Right lobe of liver (tissue), 6 donors: Measurements from ENCODE around the gene GUCY2D. TPM values are rescaled to one million over a fixed set of nuclear protein-coding genes. Genes with fewer than 3 reads are reported as not detected.

ENCODE experiments used
- ATAC-seq, 4 donors: fragments of 200-7000 bp; cut with Tn5 transposase; one replicate each; pipeline ENCODE4 v1.9.1; 2020; ENCODE audit warnings: mild to moderate bottlenecking in 4 of 4, moderate library complexity in 4 of 4
- DNase-seq, 3 donors: peaks; one replicate each; pipeline ENCODE4 v3.0.0-alpha.2; 2020
- H3K27ac ChIP-seq, 3 donors: fragments of 200-600 bp; one replicate each; pipeline ENCODE4 v1.8.0; 2022
- H3K27me3 ChIP-seq, 2 donors: fragments of 200-600 bp; one replicate each; pipeline ENCODE4 v1.8.0; 2022
- H3K36me3 ChIP-seq, 4 donors: fragments of 200-600 bp; sonication (generic) in 1 of 4; one replicate each; pipeline versions ENCODE4 v1.5.1 to v1.8.0; 2017 to 2022; ENCODE audit warnings: control low read depth in 1 of 4
- H3K4me1 ChIP-seq, 4 donors: fragments of 200-600 bp; sonication (generic) in 1 of 4; one replicate each; pipeline versions ENCODE4 v1.5.1 to v1.8.0; 2017 to 2022; ENCODE audit warnings: control low read depth in 1 of 4
- H3K4me3 ChIP-seq, 3 donors: fragments of 200-600 bp; one replicate each; pipeline ENCODE4 v1.8.0; 2022
- H3K9me3 ChIP-seq, 4 donors: fragments of 200-600 bp; sonication (generic) in 1 of 4; one replicate each; pipeline versions ENCODE4 v1.5.1 to v1.8.0; 2017 to 2022; ENCODE audit warnings: control low read depth in 1 of 4
- CTCF ChIP-seq, 4 donors: fragments of 200-600 bp in 3 of 4; fragments of 450-650 bp in 1 of 4; IDR thresholded peaks; one replicate each; pipeline versions ENCODE4 v1.5.1 to v1.8.0; 2016 to 2022; ENCODE audit warnings: antibody characterized with exemption in 4 of 4, mild to moderate bottlenecking in 2 of 4
- POLR2A ChIP-seq: fragments of 450-650 bp; IDR thresholded peaks from one replicate; pipeline ENCODE4 v1.6.1; 2017; ENCODE audit warnings: antibody characterized with exemption, mild to moderate bottlenecking
- WGBS: methylation state at CpG from one replicate; pipeline ENCODE4 v1.1.6; 2018; ENCODE audit warnings: low coverage, low lambda C conversion rate; ENCODE audit not compliant: insufficient coverage; ENCODE audit errors: missing lambda C conversion rate; 5-methylcytosine and 5-hydroxymethylcytosine counted together
- intact Hi-C, 2 donors: fragments of 100-400 bp; cut with DNase I; formaldehyde crosslinking; loops; one replicate each; pipeline versions ENCODE4 v1.11.2 to v1.14.1; 2022
- total RNA-seq, 6 experiments: library from RNA; depleted of rRNA in 2 of 6; stranded (reverse); fragments of >200 nt in 2 of 6; fragmentation: NEBNext Ultra II Directional in 3 of 6; extraction: Animal tissue kit (Norgen Biotek cat#: 25700) in 3 of 6; gene quantifications; one replicate each; pipeline versions ENCODE4 v1.1.0 to v1.2.4, GENCODE V29; 2016 to 2023
- donor health status: DM: no; HTN: yes; CAD: no.
- donor health status: DM: no; HTN: no; CAD: no.
- donor health status: DM: no; HTN: no; CAD: no.
- donor health status: DM: no; HTN: yes; CAD: no.
- donor health status: DM: no; HTN: yes; CAD: no.

The GUCY2D gene
- total RNA-seq, 6 experiments from 2014 or later: 0.33 TPM; not detected in 5

GRCh38 chr17:7971651-7972050 is 30.8 kb upstream of the GUCY2D start:
- 58% methylated on average over 4 of the region's 4 CpGs for WGBS
- no peaks in the 10 kb centered on the region for H3K9me3 ChIP-seq
- ATAC-seq (no peak), DNase-seq (no peak)
- no peaks in the 10 kb centered on the region for H3K36me3 ChIP-seq
- H3K27me3 ChIP-seq: no peaks in the 10 kb centered on the region
- no peaks in the 10 kb centered on the region for H3K4me1 ChIP-seq
- no peak overlapping the region for H3K27ac ChIP-seq
- no peak overlapping the region for H3K4me3 ChIP-seq
- TF ChIP-seq POLR2A: no peak
- no peak for TF ChIP-seq CTCF (IDR thresholded peaks at IDR 0.05)
- intact Hi-C loops: no loop called here

- 83% methylated on average over 6 of the region's 8 CpGs for WGBS
- no peak overlapping the region for H3K27ac ChIP-seq
- no peak overlapping the region for H3K4me3 ChIP-seq
- ATAC-seq: no peak
- no peaks in the 10 kb centered on the region for H3K36me3 ChIP-seq
- intact Hi-C loops: no loop called here
- H3K27me3 ChIP-seq: no peaks in the 10 kb centered on the region
- H3K4me1 ChIP-seq: no peaks in the 10 kb centered on the region
- no peak for TF ChIP-seq CTCF (IDR thresholded peaks at IDR 0.05)
- no peak for TF ChIP-seq POLR2A
- DNase-seq: peak in 1 of 3 donors; percentile 29
- no peaks in the 10 kb centered on the region for H3K9me3 ChIP-seq
Measured at GRCh38 chr17:7972131-7972785, 30.2 kb upstream of the GUCY2D start.

GRCh38 chr17:7974638-7975131 is 27.7 kb upstream of the GUCY2D start:
- Histone ChIP-seq H3K27me3 (no peaks in the 10 kb centered on the region), H3K4me1 (no peaks in the 10 kb centered on the region), H3K27ac (no peak overlapping the region), H3K4me3 (no peak overlapping the region), H3K9me3 (no peaks in the 10 kb centered on the region), H3K36me3 (no peaks in the 10 kb centered on the region)
- ATAC-seq (no peak), DNase-seq (no peak)
- TF ChIP-seq CTCF (IDR thresholded peaks at IDR 0.05): no peak
- intact Hi-C loops: no loop called here

GRCh38 chr17:7977039-7977438 is 25.4 kb upstream of the GUCY2D start:
- H3K36me3 ChIP-seq: no peaks in the 10 kb centered on the region
- peak in 1 of 3 donors; percentile 31 for DNase-seq
- H3K9me3 ChIP-seq: no peaks in the 10 kb centered on the region
- no peak for ATAC-seq
- 72% methylated on average over 3 of the region's 4 CpGs for WGBS
- TF ChIP-seq CTCF (IDR thresholded peaks at IDR 0.05): no peak
- TF ChIP-seq POLR2A: no peak
- H3K27ac ChIP-seq: no peak overlapping the region
- intact Hi-C loops: no loop called here
- H3K27me3 ChIP-seq: no peaks in the 10 kb centered on the region
- no peak overlapping the region for H3K4me3 ChIP-seq
- no peaks in the 10 kb centered on the region for H3K4me1 ChIP-seq

GRCh38 chr17:7977805-7978204 is 24.6 kb upstream of the GUCY2D start:
- Histone ChIP-seq H3K36me3 (no peaks in the 10 kb centered on the region), H3K9me3 (no peaks in the 10 kb centered on the region), H3K4me3 (no peak overlapping the region), H3K27ac (no peak overlapping the region), H3K27me3 (no peaks in the 10 kb centered on the region), H3K4me1 (no peaks in the 10 kb centered on the region)
- DNase-seq: no peak
- WGBS: 76% methylated on average over 5 of the region's 5 CpGs
- TF ChIP-seq POLR2A (no peak), CTCF (IDR thresholded peaks at IDR 0.05) (no peak)
- no peak for ATAC-seq
- intact Hi-C loops: no loop called here
